Transverse colon (tissue), 4 donors: ENCODE data around the gene WDR89.

ENCODE experiments used
- POLR2A ChIP-seq: fragments of 450-650 bp; IDR thresholded peaks from one replicate; pipeline ENCODE4 v1.6.1; 2016; ENCODE audit warnings: antibody characterized with exemption, mild to moderate bottlenecking, moderate library complexity
- POLR2AphosphoS5 ChIP-seq, 3 donors: sonication (generic); formaldehyde crosslinking; IDR thresholded peaks; one replicate each; pipeline ENCODE4 v1.6.1; 2016; ENCODE audit warnings: antibody characterized with exemption in 3 of 3
- TF ChIP-seq, protein P1 (sequence below), 5 experiments: fragments of 200-600 bp in 3 of 5; fragments of 450-650 bp in 2 of 5; sonication (generic) in 3 of 5; IDR thresholded peaks; 1 replicate in 2 of 5; 2 replicates in 3 of 5; pipeline ENCODE4 v1.5.1; 2016 to 2017; ENCODE audit warnings: antibody characterized with exemption in 5 of 5, inconsistent platforms in 3 of 5, mild to moderate bottlenecking in 2 of 5, moderate library complexity in 1 of 5

DNA sequence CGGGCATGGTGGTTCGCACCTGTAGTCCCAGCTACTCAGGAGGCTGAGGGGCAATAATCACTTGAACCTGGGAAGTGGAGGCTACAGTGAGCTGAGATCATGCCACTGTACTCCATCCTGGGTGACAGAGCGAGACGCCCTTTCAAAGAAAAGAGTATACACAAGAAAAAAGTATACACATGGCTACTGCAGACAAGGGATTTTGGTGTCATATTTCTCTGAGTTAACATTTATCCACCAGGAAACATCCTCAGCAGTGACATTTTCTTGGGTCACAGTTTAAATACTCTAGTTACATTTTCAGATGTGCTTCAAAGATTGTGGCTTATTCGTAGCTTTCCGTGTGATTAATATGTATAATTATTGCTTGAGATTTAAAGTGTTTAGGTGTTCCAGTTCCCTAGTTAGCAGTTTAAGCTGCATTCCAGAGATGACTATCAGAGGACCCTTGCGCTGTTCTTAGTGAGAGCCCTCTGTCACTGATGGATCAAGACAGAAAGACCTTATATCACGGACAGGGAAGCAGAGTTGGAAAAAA is 93.8 kb downstream of the WDR89 start:
- TF ChIP-seq, protein P1, sequence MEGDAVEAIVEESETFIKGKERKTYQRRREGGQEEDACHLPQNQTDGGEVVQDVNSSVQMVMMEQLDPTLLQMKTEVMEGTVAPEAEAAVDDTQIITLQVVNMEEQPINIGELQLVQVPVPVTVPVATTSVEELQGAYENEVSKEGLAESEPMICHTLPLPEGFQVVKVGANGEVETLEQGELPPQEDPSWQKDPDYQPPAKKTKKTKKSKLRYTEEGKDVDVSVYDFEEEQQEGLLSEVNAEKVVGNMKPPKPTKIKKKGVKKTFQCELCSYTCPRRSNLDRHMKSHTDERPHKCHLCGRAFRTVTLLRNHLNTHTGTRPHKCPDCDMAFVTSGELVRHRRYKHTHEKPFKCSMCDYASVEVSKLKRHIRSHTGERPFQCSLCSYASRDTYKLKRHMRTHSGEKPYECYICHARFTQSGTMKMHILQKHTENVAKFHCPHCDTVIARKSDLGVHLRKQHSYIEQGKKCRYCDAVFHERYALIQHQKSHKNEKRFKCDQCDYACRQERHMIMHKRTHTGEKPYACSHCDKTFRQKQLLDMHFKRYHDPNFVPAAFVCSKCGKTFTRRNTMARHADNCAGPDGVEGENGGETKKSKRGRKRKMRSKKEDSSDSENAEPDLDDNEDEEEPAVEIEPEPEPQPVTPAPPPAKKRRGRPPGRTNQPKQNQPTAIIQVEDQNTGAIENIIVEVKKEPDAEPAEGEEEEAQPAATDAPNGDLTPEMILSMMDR (IDR thresholded peaks at IDR 0.05): no peak
- no peak for TF ChIP-seq POLR2A
- no peak for TF ChIP-seq POLR2AphosphoS5 (IDR thresholded peaks at IDR 0.05)
